Omental fat pad (tissue), 4 donors: ENCODE results near the gene RUVBL2. TPM values are rescaled to one million over a fixed set of nuclear protein-coding genes. Genes with fewer than 3 reads are reported as not detected.

Experiments used
- ATAC-seq: fragments of 150-250 bp; one replicate; pipeline ENCODE4 v1.9.1; 2016; ENCODE audit warnings: mild to moderate bottlenecking, moderate library complexity; ENCODE audit not compliant: low FRiP score
- DNase-seq: peaks from one replicate; pipeline ENCODE4 v3.0.0-alpha.2; 2019; ENCODE audit warnings: low spot score
- CTCF ChIP-seq, 3 donors: fragments of 450-650 bp; IDR thresholded peaks; one replicate each; pipeline ENCODE4 v1.5.1; 2016 to 2017; ENCODE audit warnings: antibody characterized with exemption in 3 of 3, mild to moderate bottlenecking in 3 of 3, moderate library complexity in 2 of 3
- total RNA-seq, 4 donors: library from RNA; depleted of rRNA; stranded (reverse); fragments of >200 nt; gene quantifications; one replicate each; pipeline ENCODE4 v1.1.0, GENCODE V29; 2016

Gene RUVBL2
- total RNA-seq, 4 donors from 2014 or later: 66.3 to 83.9 (median 72.4) TPM

- TF ChIP-seq CTCF (IDR thresholded peaks at IDR 0.05): no peak
- no peak for DNase-seq
- no peak for ATAC-seq
Observed at GRCh38 chr19:48989701-48990291, 3.9 kb upstream of the RUVBL2 start.

- DNase-seq: no peak
- ATAC-seq: no peak
- no peak for TF ChIP-seq CTCF (IDR thresholded peaks at IDR 0.05)
Observed at GRCh38 chr19:48990400-48990799, 3.3 kb upstream of the RUVBL2 start.

- ATAC-seq: no peak
Observed at GRCh38 chr19:48991011-48991609, 2.6 kb upstream of the RUVBL2 start.

GRCh38 chr19:48991873-48992580, 1.7 kb upstream of the RUVBL2 start:
- TF ChIP-seq CTCF (IDR thresholded peaks at IDR 0.05): no peak
- ATAC-seq: peak; percentile 45
- peak; percentile 42 for DNase-seq

More at GRCh38 chr19:48991011-48991609, 2.6 kb upstream of the RUVBL2 start:
- no peak for DNase-seq
- TF ChIP-seq CTCF (IDR thresholded peaks at IDR 0.05): no peak

GRCh38 chr19:48992581-48993174, 1.0 kb upstream of the RUVBL2 start:
- TF ChIP-seq CTCF (IDR thresholded peaks at IDR 0.05): no peak
- ATAC-seq (no peak), DNase-seq (no peak)

- TF ChIP-seq CTCF (IDR thresholded peaks at IDR 0.05): no peak
- DNase-seq (no peak), ATAC-seq (no peak)
Observed at GRCh38 chr19:48994035-48994386, 324 bp downstream of the RUVBL2 start.
